Uterus (tissue), 2 donors: Measurements from ENCODE around the gene OR4A47.
"Not testable (repeated sequence)": the region's sequence is repeated elsewhere in the genome, so short reads cannot be mapped to it uniquely, and the experiment has no call there.

Source experiments
- POLR2A ChIP-seq, 2 donors: fragments of 450-650 bp; IDR thresholded peaks; one replicate each; pipeline ENCODE4 v1.6.1; 2016; ENCODE audit warnings: antibody characterized with exemption in 2 of 2, mild to moderate bottlenecking in 1 of 2, moderate library complexity in 1 of 2
- TF ChIP-seq, protein P1 (sequence below), 4 experiments: fragments of 200-600 bp in 2 of 4; fragments of 450-650 bp in 2 of 4; sonication (generic) in 2 of 4; IDR thresholded peaks; one replicate each; pipeline ENCODE4 v1.5.1; 2016 to 2019; ENCODE audit warnings: antibody characterized with exemption in 4 of 4, mild to moderate bottlenecking in 2 of 4, moderate library complexity in 1 of 4

DNA sequence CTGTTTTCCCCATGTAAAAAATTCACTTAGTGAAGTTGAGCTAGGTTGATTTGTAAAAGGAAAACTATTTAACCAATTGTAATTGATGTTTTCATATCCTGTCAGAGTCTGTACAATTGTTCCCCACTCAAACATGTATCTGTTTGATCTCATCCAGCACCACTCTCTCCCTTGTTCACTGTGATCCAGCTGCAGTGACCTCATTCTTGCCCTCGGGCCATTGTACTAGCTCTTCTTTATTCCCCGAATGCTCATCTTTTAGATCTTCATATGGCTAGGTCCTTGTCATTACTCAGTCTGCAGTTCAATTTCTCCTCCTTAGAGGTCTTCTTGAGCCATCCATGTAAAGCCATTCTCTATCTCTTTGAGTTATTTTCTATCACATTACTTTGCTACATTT, 14.6 kb upstream of the OR4A47 start:
- TF ChIP-seq, protein P1, sequence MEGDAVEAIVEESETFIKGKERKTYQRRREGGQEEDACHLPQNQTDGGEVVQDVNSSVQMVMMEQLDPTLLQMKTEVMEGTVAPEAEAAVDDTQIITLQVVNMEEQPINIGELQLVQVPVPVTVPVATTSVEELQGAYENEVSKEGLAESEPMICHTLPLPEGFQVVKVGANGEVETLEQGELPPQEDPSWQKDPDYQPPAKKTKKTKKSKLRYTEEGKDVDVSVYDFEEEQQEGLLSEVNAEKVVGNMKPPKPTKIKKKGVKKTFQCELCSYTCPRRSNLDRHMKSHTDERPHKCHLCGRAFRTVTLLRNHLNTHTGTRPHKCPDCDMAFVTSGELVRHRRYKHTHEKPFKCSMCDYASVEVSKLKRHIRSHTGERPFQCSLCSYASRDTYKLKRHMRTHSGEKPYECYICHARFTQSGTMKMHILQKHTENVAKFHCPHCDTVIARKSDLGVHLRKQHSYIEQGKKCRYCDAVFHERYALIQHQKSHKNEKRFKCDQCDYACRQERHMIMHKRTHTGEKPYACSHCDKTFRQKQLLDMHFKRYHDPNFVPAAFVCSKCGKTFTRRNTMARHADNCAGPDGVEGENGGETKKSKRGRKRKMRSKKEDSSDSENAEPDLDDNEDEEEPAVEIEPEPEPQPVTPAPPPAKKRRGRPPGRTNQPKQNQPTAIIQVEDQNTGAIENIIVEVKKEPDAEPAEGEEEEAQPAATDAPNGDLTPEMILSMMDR (IDR thresholded peaks at IDR 0.05) = not testable (repeated sequence)
- TF ChIP-seq POLR2A (IDR thresholded peaks at IDR 0.05) = not testable (repeated sequence)
